Stimulated activated naive CD8-positive, alpha-beta T cell treated with anti-CD3 and anti-CD28 coated beads, Interleukin-15, Interleukin-2, amounts not matched to agents 100 U/mL and 50 U/mL, for 24 hours (primary cell): ENCODE results near the gene LCP1.

Experiments used
- ATAC-seq: fragments of 150-1000 bp; cut with Tn5 transposase; one replicate; pipeline ENCODE4 v1.10.0; 2021
- DNase-seq: peaks from one replicate; pipeline ENCODE4 v3.0.0; 2021

Gene LCP1

DNA sequence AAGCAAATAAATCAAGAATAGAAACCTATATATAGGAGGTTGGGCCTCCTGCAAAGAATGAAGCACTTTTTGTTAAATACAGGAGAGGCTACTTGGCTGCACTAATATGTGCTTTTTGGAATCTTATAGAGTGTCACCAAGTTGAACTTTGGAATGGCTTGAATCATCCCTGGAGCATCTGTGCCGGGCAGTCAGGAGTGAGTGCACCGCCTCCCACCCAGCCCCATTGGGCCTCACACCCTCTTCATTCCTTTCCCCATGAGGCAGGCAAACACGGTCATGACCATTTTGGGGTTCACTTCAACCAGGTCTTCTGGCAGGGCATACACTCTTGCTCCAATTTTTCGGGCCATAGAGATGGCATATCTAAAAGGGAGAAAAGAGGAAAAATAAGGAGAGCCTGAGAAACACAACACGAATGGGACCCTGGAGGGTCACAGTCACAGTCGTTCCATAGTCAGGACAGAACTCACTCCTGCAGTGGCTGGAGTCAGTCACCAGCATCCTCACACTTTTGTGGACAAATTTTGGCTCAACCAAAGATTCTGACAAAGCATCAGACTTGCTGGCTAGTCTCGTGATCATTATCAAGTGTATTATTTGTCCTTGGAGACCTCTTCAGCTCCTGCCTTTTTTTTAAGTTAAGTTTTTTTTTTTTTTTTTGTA is 54.5 kb downstream of the LCP1 start:
- ATAC-seq (no peak), DNase-seq (no peak)

DNA sequence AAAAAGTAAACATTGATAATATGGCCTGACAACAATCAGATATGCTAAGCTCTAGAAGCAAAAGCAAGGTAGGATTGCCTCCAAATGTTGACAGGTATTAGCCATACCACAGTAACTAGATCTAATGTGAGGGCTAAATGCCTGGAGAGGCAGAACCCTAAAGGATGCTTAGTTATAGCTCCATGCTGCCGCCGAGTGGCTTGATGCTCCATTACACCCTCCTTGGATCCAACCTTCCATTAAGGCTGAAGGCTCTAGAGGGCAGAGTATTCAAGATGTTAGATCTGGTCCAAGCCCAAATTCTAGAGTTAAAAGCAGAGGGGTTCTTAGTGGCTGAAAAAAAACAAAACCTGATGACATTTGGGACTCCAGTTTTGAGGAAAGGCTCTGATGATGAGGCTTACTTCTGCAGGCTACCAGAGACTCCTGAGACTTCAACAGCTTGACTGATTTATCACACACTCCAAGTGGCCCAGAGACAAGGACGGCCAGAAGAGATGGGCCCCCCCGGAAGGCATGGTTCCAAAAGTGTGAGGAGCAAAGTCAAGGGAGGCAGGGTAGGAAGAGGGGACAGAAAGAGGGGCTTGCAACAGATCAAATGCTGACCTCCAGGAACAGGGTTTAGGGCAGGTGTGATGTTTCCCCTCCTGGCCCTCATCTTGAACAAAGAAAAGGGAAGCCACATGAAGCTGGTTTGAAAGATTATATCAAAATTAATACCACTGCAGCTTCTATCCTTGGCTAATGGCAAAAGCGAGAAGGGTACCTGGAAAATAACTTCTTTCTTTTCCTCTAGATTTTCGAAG is 55.2 kb downstream of the LCP1 start:
- ATAC-seq = peak; percentile 84

DNA sequence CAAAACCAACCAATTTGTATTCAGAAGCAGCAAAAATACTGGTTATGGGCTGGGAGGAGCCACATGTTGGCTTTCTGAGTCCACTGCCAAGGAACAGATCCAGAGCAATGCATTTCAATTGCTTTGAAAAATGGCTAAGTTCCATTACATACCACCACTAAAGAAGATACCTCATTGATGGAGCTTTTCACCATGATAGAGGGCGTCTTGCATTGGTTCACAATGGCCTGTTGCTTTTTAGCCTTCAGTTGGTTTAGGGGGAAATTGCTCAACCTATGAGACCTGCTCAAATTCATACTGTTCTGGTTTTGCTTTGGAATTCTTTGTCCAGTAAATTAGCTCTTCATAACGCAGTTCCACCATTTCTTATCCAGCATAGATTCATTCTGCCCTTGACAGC is 55.9 kb downstream of the LCP1 start:
- ATAC-seq = no peak
- no peak for DNase-seq

More for the DNA sequence above, 55.2 kb downstream of the LCP1 start:
- DNase-seq = peak; percentile 68

DNA sequence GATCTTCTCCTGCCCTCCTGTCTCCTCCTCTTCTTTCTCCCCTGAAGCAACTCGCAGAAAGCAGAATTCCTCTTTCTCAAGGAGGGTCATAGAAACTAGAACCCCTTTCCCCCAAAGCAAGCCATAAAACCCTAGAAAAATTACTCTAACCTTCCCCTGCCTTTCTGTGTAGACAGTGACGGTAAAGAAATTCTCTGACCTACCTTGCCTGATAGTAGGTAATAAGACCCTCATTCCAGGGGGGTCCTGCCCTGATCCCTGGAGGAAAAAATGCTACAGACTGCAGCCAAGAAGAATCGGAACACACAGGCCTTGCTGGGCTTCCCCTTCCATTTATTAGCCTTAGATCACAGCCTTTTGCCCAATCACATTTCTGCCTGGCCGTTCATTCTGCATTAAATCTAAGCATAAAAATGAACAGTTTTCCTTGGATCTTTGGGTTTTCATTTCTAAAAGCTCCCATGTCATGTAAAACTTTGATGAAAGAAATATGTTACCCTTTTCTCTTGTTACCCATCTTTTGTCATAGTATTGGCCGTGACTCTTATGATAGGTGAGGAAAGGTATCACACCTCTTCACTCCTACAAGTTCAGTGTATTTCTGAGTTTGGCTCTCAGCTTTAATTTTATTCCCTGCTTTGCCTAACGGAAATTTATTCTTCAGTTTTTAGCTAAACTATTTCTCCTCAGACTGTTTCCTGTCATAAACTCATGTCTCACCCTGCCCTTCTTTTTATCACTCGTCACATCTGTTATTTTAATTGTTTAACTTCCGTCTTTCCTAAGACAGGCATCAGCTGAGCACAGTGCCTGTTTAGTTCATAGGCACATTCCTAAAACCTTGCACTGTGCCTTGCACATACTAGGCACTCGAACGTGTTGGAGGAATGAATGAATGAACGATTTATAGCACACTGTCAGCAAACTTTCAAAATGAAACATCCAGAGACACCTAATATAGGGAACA is 56.7 kb downstream of the LCP1 start:
- no peak for DNase-seq
- ATAC-seq = no peak

DNA sequence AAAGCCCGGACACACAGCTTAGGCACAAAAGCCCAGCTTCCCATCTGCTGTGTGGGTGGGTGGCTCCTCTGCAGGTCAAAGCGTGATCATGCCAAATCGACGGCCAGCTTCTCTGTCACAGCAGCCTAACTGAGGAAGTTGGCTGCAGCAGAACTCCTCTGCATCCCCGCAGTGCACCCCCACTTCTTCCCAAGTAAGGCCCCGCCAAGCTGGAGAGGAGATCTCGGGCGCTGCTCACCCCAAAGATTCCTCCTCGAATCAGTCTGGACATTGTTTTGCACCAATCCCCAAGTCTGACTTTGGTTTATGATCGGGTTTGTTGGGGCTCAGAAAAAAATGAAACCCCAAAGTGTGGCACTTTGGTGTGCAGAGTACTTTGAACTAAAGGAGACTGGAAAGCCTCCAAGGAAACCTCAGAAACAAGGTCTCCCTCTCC is 57.4 kb downstream of the LCP1 start:
- ATAC-seq = peak; percentile 12
- peak; percentile 38 for DNase-seq

DNA sequence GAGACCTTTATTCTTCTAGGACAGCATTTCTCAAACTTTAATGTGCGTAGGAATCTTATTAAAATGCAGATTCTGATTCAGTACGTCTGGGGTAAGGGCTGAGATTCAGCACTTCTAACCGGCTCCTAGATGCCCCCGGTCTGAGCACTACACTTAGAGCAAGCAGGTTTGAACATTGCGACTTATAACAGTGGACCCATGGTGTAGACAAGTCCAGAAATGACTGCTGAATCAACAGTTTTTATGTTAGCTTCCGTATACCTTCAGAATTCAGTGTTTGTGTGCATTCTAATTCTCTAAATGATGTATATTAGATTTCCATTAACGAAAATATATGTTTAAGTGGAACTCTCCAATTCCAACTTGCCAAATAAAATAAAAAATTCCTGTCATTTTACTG is 59.7 kb downstream of the LCP1 start:
- DNase-seq (no peak), ATAC-seq (no peak)

DNA sequence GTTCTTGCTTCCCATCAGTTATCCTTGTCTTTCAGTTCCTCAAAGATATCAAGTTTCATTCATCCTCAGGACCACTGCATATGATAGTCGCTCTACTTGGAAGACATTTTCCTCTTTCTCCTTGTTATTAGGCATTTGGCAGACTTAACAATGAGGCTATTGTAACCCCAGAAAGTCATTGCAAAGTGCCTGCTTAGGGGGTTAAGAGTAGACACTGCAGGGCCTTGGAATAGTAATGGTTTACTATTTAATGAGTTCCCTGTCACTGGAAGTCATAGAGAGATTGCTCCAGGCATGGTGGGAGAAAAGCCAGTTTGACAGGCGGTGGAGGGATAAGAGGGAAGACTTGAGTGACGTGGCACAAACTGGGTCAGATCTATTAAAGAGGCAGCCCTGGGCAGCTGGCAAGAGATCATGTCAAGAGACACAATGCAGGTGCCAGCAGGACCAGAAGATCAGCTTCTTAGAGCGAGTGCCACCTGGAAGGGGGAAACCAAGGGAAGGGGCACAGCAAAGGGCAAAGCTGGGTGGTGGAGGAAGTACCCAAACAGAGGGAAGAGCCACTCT is 60.3 kb downstream of the LCP1 start:
- ATAC-seq = no peak

DNA sequence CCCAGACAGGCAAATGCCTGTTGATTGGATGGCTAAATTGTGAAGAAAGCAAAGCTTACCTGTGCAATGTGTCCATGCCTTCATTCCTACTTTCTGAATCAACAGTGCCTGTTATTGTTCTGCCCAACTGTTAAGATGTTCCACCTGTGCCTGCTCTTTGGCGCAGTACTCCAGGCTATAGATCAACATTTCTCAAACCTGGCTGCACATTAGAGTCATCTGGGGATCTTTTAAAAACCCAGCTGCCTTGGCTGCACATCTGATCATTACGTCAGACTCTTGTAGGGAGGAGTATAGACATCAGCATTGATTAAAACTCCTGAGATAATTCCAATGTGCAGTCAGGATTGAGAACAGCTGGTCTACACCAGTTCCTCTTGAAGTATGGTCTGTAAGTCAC is 60.9 kb downstream of the LCP1 start:
- ATAC-seq = no peak
- DNase-seq = no peak

More for the DNA sequence above, 60.3 kb downstream of the LCP1 start:
- no peak for DNase-seq

DNA sequence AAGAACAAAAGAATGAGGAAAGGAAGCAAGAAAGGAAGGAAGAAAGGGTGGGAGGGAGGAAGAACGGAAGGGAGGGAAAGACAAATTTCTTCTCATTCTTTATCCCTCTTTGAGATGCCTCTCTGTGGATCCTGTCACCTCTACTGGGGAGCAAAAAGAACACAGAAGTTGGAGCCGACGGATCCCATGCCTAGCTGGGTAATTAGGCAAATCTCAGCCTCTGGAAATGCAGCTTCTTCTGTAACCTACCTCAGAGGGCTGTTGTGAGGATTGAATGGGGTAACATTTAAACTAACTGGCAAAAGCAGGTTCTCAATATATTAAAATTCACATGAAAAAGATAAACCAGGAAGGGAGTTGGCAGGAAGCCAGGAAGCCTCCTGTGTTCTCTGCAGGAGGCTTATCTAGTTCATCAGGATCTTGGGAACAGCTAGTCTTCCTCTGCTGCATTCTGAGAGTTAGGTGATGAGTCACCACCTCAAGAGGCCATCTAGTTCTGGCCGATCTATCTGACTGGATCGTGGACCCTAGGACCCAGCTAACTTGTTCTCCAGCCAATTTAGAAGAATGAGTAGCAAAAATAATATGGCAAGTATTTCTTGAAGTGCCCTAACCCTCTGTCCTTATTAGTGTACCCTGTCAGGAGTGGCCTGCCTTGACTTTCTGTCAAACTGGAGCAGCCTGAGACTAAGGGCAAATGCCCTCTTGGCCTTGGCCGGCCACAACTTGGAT is 61.9 kb downstream of the LCP1 start:
- ATAC-seq = no peak
- DNase-seq = no peak

DNA sequence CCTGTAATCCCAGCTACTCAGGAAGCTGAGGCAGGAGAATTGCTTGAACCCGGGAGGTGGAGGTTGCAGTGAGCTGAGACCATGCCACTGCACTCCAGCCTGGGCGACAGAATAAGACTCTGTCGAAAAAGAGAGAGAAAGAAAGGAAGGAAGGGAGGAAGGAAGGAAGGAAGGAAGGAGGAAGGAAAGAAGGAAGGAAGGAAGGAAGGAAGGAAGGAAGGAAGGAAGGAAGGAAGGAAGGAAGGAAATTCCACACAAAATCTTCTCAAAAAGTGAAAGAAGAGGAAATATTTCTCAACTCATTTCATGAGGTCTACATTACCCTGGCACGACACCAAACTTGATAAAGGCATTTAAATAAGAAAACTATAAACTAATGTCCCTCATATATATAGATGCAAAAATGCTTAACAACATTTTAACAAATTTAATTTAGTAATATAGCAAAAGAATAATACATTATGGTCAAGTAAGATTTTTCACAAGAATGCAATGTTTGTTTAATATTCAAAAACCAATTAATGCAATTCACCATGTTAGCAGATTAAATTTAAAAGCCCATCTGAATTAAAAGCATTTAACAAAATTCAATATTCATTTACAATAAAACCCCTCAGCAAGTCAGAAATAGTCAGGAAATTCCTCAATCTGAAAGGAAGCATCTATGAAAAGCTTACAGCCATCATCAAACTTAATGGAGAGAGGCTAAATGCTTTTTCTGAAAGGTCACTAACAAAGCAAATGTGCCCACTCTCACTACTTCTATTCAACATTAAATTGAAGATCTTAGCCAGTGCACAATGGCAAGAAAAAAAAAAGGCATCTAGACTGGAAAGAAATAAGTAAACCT is 65.1 kb downstream of the LCP1 start:
- ATAC-seq = no peak
- DNase-seq = no peak

DNA sequence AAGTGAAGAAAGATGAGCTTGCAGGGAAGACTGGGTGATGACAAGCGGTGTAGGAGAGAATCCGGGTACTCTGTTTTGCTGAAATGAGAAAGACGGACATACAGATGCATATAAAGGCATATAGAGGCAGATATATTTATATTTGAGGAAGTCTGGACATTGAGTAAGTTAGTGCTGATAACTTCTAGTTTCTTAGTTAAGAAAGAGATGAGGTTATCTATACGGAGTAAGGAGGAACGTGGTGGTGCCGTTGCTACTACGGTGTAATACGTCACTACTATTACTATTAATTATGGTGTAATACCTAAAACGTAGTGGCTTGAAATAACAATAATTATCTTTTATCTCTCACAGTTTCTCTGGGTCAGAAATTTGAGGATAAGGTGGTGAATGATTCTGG is 67.4 kb downstream of the LCP1 start:
- DNase-seq = no peak
- ATAC-seq = no peak

DNA sequence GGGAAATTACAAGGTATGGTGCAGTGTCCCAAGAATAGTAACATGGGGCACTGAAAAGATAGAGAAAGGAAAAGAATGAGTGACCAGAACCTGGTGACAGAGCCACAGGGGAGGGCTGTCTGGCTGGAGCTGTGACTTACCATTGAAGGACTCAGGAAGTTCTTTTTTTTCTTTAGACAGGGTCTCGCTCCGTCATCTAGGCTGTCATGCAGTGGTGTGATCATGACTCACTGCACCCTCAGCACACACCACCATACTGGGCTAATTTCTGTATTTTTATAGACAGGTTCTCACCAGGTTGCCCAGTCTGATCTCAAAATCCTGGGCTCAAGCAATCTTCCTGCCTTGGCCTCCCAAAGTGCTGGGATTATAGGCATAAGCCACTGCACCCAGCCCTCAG is 68.4 kb downstream of the LCP1 start:
- DNase-seq = no peak
- ATAC-seq = no peak

DNA sequence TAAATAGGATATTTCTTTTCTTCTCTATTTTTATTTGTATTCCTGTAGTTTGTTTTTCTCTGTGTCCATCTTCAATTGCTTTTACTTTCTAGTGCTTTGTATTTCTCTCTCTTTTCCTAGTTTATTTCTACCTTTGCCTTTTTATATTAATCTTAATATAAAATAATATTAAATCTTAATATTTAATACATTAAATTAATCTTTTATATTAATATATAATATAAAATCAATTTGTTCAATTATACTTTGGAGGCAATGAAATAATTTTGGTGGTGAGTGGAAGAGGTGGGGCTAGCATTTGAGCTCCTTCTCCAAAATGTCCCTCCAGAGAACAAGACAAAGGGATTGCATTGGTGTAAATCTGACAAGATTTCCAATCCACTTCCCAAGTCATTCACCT is 70.8 kb downstream of the LCP1 start:
- DNase-seq (no peak), ATAC-seq (no peak)

DNA sequence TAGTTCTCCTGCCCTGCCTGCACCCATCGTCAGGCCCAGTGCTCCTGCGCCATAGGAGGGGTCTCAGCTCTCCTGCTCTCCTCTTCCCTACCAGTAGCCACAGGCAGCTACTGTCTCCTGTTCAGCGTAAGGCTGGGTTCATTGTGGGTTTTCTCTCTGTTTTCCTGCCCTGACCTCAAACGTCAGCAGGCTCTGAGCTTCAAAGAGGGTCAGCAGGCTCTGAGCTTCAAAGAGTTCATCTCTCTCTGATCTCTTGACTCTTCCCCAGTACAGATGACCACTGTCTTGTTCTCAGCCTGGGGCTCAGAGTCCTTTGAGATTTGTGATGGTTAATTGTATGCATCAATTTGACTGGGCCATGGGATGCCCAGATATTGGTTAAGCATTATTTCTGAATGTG is 72.5 kb downstream of the LCP1 start:
- DNase-seq = no peak
- no peak for ATAC-seq

DNA sequence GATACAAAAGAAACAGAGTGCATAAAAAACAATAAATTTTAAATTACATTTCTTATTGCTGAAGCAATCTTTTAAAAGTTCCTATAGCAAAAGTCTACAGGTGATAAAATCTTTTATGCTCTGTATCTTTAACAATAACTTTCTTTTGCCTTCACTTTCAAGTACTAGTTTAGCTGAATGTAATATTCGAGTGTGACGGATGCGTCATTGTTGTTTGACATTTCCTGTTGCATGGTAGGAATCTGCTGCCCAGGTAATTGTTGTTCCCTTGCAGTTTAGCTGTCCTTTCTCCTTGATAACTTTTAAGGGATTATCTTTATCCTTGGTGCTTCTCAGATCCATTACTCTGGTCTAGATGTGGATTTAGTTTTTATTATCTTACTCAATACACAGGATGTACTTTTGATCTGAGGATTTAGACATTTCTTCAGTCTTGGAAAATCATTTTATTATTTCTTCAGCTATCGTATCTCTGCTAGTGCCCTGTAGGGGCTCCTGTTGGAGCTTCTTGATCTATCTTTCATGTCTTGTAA is 75.1 kb downstream of the LCP1 start:
- no peak for ATAC-seq
- no peak for DNase-seq

DNA sequence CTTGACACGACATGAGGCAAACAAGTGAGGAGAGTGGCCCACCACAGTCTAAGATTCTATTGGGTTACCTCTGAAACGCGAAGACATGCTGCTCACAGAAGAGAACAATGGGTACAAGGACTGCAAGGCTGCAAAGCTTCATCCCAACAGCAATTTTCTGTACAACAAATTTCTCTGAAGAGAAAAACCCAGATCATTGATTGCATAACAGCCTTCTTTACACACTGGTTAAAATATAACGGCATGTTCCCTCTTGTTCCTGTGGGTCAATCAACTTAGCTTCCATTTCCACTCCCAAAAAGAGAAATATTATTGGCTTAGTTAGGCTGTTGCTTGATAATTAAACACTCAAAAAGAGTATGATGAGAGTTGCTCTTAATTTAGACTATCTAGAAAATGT is 77.1 kb downstream of the LCP1 start, which contains the start of gene CPB2:
TSS of gene CPB2 (minus strand) at position 166 of the 400 bp plus-strand sequence. CDS start at position 142, 24 bp downstream.
- DNase-seq = no peak
- ATAC-seq = no peak

DNA sequence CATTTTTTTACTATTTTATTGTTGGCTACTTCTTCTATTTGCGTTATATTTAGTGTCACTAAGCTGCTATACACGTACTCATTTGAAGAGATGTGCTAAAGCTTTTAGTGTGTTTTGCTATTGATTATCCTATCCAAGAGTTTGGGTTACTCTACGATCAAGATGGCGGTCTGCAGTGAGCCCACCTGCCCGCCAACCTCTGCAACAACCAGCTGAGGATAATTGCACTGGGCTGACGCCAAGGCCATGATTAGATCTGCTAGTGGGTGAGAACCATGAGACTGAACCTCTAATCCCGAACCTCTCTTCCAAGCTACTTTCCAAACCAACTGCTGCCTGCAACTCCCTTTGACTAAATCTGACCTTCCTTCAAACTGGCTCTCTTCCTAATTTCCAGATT is 78.9 kb downstream of the LCP1 start:
- ATAC-seq (no peak), DNase-seq (no peak)

DNA sequence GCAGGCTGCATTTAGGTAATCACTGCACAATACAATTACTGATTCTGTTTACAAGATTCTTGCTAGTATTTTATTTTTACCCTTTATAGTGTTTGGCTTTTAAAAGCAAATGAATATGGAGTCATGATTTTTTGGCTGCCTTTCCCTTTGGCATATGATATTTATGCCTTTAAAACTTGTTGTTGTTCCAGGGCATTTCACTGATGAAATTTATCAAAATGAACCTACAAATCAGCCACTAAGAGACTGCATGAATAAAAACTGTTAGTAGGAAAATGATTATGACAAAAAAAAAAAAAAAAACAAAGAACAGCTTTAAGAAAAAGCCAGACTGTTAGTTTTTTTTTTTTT is 79.7 kb downstream of the LCP1 start:
- DNase-seq (no peak), ATAC-seq (no peak)

DNA sequence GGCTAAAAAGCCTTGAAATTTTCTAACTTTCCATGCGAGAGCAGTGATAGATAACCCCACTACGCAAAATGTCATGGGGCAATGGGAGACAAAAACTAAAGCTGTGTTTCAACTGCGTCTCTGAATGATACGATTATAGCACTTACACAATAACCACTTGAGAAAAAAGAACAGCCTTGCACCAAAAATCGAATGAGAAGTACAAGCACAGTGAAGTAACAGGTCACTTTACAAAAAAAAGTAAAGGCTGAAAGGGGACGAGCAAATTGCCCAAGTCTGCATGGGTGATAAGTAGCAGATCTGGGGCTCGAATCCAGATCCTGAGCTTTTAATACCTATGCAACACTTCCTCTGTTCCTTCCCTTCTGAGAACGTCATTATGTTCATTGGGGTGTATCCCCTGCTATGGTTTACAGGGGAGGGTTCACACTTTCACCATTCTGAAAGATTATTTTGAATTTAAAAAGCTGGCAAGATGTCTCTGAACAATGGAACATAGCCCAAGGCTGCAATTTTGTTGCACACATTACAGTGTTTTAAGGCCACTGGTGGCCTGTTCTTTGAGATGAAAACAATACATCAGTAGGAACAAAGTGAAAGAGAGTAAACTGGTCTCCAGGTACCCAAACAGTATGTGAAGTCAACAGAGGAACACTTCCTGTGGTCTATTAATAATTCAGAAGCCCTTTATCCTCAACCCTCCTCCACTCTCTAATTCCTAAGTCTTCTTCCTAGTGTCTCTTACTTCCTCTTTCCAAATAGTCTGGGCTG is 80.3 kb downstream of the LCP1 start:
- ATAC-seq (no peak), DNase-seq (no peak)

DNA sequence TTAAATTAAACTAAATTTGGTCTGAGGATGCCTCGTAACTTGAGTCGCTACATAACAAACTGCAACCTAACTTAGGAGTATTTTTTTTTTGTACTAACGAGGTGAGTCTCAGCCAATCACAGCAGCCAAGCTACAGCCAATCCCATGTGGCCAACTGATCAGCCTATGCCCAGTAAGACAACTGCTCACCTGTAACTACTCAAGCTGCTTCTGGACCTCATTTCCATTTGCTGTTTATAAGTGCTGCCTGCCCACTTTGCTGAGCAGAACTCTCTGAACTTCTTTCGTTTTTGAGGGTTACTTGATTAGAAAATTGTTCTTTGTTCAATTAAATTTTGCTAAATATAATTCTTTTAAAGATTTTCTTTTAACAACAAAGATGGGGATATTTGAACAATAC is 81.0 kb downstream of the LCP1 start:
- DNase-seq = no peak
- ATAC-seq = no peak
